GM21786 (cell line): Measurements from ENCODE around the gene MED10.

Experiments
- ATAC-seq: cut with Tn5 transposase; IDR thresholded peaks from one replicate; pipeline ENCODE4 v1.9.1; 2021; ENCODE audit not compliant: unreplicated experiment

MED10 gene

GRCh38 chr5:6377905-6378765 is at the start of gene MED10:
TSS of gene MED10 (minus strand) at chr5:6378547. CDS start at chr5:6378483, 64 bp downstream.
- ATAC-seq: peak; percentile 99

- no peak for ATAC-seq
Measured at GRCh38 chr5:6427694-6428093, 49.3 kb upstream of the MED10 start.

DNA sequence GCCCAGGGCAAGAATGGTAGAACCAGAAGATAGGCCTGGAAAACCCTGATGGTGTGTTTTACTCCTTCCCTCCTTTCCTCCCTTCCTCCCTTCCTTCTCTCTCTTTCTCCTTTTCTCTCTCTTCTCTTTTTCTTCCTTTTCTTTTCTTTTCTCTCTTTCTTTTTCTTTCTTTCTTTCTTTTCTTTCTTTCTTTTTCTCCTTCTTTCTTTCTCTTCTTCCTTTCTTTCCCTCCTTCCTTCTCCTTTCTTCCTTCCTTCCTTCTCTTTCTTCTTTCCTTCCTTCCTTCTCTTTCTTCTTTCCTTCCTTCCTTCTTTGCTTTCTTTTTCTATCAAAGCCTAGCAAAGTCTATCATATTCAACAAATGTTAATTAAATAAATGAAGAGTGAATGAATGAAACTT is 46.4 kb upstream of the MED10 start:
- no peak for ATAC-seq

- no peak for ATAC-seq
Measured at GRCh38 chr5:6424110-6424659, 45.8 kb upstream of the MED10 start.

GRCh38 chr5:6423327-6424109 is 45.2 kb upstream of the MED10 start:
- ATAC-seq: no peak

GRCh38 chr5:6419340-6419852 is 41.0 kb upstream of the MED10 start:
- no peak for ATAC-seq

DNA sequence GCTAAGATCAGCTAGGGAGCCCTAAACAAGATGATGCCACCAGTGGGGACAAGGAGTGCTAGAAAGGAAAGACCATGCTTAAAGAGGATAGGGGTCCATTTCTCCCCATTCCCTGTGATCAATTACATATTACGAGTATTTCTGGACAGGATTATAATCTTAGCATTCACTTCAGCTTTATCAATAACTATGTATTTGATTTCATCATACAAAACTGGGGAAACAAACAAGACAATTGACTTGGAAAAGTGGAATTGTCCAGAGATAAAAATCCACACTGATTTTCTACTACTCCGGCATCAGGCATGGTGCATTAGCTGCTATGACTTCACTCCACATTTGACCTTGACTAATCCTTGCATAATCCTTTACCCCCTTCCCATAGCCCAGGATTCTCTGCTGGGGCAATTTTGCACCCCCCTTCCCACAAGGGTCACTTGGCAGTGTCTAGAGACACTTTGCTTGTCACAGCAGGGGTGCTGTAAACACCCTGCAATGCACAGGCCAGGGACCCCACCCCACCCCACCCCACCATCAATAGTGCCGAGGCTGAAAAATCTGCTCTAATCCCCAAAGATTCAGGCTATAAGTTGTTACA is 40.4 kb upstream of the MED10 start:
- ATAC-seq: no peak

DNA sequence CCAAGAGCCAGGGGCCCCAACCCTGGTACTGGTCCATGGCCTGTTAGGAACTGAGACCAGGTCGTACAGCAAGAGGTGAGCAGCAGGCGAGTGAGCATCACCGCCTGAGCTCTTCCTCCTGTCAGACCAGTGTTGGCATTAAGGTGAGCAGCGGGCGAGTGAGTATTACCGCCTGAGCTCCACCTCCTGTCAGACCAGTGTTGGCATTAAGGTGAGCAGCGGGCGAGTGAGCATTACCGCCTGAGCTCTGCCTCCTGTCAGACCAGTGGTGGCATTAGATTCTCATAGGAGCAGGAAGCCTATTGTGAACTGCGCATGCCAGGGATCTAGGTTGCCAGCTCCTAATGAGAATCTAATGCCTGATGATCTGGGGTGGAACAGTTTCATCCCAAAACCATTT is 39.3 kb upstream of the MED10 start:
- ATAC-seq: no peak

DNA sequence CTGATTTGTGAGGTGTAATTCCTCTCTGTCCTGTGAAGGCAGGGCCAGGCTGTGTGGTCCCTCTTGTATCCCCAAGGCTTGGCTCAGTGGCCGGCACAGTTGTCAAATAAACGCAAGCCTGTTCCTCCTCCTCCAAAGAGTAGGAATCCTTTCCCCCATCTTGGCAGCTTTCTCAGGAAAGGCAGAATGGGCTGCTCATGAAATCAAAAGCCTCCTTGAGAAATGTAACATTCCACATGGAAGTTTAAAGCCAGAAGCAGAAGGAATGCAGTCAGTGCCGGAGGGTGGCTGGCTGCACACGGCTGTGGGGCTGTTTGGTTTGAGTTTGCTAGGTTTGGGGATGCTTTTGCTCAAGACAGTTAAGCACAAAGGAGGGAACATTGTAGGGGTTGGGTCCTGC is 34.5 kb upstream of the MED10 start:
- no peak for ATAC-seq

DNA sequence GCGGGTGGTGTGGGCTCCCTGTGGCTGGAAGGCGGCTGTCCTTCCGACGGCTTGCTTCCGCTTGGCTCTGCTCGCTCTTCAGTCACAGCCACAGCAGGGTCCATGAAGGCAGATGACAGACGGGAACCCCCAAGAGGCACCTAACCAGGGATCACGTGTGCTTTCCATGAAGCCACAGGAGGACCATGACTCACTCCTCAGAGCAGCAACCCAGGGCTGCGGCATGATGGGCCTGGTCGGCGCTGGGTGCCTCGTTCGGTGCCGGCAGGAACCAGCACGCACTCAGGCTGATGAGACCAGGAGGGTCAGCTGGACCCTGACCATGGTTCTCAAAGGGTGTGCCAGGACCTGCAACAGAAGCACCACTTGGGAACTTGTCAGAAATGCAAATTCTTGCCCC is 32.8 kb upstream of the MED10 start:
- no peak for ATAC-seq

DNA sequence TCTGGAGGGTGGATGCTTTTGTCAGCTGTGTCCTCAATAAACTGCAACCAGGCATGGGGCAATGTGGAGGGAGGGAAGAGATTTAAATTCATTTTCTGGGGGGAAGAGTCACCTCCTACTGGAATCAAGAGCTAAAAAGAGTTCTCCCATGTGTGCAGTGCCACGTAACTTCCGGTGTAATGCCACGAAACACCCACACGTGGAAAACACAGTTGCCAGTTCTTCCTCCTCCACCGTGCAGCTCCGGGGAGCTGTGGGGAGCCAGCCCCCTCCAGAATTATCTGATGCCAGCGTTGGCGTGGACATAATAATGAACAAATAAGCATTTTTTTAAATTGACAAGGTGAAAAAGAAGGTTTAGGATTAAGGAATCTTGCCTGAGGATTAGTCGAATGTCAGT is 32.1 kb upstream of the MED10 start:
- ATAC-seq: no peak

GRCh38 chr5:6408627-6409446 is 30.5 kb upstream of the MED10 start:
- no peak for ATAC-seq

DNA sequence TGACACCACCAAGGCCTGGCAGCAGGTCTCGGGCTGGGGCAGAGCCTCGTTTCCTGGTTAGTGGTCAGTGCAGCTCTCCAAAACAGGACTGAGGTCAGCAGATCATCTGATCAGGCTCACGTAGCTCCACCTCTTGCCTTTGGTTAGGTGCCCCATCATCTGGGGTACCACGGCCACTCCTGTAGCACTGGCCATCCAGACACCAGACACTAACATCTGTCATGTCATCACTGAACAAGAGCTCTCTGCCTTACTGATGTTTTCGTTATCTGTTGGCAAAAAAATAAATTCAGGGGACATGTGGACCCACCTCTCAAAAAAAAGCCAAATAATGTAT is 29.9 kb upstream of the MED10 start:
- ATAC-seq: no peak

DNA sequence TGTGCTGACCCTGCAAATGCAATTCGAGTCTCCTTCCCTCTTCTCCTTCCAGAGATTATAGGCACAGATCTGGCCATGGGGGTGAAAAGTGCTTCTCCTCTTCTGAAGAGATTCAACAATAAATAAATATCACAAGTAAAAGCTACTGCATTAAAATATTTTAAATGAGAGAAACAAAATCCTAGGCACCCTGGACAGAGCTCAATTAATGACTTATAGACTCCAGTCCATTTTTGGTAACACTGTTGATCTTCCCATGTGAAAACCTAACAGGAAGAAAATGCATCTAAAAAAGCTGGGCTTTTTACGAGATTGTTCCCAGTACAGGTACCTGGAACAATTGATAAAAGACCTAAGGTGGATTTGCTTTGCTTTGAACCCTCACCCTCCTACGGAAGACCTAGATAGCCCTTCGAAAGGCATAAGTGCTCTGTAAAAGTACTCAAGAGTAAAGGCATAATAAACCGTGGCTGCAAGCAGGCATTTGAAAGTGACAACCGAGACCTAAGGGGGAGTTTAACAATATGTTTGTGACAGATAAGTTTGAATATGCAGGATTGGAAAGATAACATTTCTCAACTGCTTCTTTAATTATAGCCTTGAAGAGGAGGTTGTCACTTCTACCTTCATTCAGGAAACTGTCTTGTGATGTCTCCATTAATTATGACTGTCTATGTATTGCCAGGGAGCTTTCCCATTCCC is 29.4 kb upstream of the MED10 start:
- ATAC-seq: no peak

- ATAC-seq: no peak
Measured at GRCh38 chr5:6405591-6405990, 27.2 kb upstream of the MED10 start.

DNA sequence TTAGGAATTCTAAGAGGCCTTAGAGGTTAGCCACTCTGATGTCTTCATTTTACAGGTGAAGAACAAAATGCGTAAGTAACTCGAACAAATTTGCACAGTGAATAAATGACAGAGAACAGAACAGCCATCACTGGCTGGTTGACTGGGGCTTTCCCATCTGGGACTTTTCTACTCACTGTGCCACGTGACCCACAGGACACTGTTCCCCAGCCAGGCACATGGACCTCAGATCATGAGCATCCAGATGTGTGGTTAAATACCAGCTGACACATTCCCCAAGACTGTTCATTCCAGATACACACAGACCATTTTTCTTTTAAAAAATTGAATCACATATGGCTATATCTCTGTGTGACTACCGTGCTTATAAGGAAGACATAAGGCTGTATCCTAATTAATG is 25.8 kb upstream of the MED10 start:
- no peak for ATAC-seq

DNA sequence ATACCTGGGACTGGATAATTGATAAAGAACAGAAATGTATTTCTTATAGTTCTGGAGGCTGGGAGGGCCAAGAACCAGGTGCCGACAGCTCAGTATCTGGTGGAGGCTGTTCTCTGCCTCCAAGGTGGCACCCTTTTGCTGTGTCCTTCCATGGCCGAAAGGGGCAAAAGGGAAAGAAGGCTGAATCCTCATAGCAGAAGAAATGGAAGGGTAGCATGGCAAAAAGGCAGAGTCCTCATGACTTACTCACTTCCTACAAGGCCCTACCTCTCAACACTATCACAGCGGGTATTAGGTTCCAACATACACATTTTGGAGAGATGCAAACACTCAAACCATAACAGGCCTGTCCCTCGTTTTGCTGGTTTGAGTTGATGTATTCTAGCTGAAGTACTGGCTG is 25.1 kb upstream of the MED10 start:
- no peak for ATAC-seq

DNA sequence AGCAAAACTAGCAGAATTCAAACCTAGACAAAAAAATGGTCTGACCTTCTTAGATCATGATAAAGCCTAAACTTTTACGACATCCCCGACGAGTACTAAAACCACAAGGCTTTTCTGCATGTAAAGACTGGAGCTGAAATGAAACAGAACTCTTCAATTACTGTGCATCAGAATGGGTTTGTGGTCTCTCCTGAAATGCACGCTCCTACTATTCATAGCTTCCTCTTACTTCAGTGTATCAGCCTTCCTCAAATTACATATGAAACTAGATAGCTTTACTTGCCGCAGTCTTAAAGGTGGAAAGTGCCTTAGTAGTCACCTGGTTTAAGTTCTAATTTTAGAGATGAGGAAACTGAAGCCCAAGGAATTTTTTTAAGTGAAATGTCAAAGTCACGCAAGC is 24.6 kb upstream of the MED10 start:
- ATAC-seq: no peak

- ATAC-seq: no peak
Measured at GRCh38 chr5:6401410-6401809, 23.1 kb upstream of the MED10 start.
